HK-2 (cell line): ENCODE results near the gene LRRC56.
A peak's percentile ranks its signal among the peaks of the same experiment; 100 is the strongest.
"Not testable (repeated sequence)": the region's sequence is repeated elsewhere in the genome, so short reads cannot be mapped to it uniquely, and the experiment has no call there.

Source experiments
- DNase-seq: peaks from one replicate; pipeline ENCODE4 v3.0.0-alpha.2; 2018; ENCODE audit not compliant: unreplicated experiment

Gene LRRC56

DNA sequence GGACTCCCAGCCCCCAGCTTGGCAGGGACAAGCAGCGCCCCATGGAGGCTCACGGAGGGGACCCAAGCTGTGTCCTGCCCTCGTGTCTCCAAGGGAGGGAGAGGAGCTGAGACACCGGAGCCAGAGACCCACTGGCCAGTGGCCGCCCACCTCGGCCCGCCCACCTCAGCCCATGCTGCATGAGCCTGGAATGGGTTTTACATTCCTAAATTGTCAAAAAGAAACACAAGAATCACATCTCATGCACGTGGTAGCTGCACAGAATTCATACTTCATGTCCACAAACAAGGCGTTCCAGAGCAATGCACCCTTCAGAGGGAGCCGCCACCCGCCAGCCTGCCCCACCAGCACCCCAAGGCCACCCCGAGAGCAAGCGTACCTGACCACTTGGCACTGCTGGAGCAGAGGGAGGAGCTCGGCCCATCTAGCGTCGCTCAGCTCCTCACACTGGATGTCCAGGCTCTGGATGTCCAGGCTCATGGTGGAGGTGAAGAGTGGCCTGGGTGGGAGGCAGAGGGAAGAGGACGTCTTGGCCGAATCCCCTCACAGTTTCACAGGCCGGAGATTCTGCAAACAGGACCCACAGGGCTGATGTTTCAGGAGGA, 35.5 kb upstream of the LRRC56 start:
- DNase-seq = no peak

DNA sequence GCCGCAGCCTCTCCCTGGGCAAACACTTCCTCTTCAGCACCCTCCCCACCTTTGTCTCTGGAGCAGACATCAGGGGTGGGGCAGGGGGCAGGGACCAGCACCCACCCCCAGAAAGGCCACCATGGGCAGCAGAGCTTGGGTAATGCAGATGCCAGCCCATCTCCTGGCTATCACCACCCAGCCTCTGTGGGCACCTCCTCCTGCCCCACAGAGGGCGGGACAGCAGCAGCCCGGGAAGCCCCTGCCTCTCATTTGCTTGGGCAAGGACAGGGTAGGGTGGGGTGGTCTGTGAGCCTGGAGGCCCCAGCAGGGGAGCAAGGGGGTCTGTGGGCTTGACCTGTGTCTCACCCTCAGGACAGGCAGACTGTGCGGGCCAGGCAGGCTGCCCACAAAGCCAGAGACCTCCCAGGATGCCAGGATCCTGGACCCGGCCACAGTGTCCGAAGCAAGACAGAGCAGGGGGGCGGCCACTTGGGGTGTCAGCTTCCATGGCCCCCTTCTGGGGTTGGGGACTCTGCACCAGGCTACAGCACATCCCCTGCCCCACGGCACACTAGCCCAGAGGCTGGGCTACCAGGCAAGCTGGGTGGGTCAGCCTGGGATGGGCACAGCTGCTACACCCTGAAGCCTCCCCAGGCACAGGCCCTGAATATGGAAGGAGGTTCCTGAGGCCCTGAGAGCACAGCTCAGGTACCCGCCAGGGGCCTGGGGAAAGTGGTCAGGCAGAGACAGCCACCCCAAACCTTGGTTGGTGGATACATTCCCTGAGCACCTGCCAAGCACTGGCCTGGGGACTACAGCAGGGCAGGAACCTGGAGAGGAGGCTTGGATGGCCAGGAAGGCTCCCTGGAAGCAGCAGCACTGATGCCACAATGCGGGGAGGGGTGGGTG, 34.8 kb upstream of the LRRC56 start:
- no peak for DNase-seq

DNA sequence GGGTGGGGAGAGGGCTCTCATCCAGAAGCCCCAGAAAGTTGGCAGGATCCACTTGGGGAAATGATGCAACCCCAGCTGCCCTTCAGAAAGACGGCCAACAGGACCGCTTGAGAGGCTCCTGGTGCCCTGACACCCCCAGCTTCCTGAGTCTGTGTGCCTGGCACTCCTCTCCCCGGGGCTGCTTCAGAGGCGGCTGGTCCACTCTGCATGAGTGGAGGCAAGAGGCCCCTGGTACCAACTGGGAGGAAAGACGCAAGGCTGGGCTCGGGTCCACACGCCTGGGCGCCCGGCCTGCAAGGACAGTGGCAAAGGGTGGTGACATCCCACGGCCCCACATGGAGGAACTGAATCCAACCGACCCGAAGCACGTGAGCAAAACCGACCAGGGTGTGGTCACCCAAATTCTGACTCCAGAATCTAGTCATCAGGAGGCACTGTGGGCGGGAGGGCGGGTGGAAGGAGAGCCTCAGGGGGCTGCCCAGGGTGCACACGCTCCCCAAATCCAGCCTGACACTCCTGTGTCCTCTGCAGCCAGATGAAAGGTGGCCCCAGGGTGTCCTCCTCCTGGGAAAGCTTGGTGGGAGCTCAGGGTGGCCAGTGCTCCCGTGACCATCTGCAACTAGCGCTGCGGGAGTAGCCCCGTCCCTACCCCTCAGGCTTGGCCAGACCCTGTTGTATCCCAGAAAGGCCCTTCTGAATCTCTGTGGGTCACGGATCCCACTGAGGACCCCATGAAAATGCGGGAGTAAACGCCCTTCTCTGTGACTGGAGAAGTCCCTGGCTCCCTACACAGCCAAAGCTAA, 33.9 kb upstream of the LRRC56 start:
- no peak for DNase-seq

DNA sequence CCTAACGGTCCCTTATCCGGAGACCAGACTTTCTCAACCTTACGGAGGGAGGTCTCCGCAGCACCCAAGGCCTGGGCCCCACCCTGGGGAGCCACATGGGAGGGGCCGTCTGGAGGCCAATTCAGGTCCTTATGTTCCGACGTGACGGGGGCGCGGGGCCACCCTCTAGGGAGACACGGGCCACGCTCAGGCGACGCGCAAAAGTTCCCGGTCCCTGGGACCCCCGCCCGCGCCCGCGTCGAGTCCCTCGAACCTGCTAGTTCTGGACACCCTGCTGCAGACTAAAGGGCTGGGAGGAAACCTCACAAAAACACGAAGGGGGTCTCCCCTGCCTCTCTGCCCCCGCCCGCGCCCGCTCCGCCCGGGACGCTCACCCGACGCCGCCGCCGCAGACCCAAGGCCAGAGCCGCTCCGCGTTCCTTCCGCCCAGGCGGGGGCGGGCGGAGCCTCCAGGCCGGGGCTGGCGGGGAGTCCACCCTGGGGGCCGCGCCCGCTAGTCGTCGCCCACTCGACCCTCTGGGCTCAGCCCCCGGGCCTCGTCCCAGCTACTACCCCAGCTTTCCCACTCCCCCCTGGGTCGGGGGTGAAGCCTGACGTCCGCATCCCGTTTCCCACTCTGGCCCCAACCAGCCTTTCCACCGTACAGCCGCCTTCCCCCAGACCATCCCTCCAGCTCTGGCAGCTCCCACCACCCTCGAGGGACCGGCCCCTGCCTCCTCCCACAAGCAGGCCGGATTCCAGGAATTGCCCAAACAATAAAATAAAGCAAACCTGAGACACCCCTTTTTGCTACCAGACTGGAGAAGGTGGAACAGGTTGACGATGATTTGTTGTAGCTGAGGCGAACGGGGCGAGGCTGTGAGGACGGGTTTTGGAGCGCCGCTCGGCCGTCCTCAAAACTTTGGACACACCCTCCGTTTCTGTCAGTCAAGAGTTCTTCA, 33.0 kb upstream of the LRRC56 start:
- DNase-seq = no peak

DNA sequence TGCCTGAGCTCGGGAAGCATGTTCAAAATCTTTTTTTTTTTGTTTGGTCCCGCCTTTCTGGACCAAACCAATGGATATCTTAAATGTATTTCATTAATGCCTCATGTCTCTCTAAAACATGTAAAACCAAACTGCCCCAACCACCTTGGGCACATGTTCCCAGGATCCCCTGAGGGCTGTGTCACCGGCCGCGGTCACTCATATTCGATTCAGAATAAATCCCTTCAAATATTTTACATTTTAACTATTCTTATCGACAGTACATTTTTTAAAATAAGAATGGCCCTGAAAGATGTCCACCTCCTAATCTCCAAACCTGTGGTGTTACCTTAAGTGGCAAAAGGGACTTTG, 32.4 kb upstream of the LRRC56 start:
- DNase-seq = no peak

DNA sequence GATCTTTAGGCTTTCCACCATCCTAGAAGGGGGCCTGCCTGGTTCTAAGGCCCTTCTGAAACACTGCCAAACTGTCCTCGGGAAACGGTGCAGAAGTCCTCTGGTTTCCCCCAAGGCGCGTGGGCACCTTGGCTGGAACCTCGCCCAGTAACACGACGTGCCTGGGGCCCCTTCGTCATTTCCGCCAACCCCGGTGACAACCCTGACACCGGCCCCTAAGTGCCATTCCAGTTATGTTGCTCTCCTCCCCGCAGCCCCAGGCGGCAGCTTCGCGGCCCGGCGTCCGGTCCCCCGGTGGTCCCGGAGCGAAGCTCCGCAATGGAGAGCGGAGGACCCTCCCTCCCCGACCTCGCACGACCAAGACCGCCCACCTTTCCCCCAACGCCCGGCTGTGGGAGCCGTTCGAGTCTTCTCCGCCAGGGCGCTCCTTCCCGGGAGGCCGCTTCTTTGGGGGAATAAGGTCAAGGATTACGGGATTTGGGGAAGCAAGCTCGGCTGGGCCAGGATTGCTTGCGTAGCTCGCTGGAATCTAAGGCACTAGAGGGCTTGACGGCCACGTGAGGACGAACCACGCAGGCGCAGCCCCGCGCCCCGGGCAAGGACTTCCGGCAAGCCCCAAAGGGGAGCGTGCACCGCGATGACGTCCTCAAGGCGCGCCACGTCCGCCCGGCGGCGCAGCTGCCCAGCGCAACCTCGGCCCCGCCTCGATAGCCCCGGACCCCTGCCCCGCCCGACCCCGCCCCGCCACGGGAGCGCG, 30.9 kb upstream of the LRRC56 start:
- DNase-seq = peak; percentile 90

DNA sequence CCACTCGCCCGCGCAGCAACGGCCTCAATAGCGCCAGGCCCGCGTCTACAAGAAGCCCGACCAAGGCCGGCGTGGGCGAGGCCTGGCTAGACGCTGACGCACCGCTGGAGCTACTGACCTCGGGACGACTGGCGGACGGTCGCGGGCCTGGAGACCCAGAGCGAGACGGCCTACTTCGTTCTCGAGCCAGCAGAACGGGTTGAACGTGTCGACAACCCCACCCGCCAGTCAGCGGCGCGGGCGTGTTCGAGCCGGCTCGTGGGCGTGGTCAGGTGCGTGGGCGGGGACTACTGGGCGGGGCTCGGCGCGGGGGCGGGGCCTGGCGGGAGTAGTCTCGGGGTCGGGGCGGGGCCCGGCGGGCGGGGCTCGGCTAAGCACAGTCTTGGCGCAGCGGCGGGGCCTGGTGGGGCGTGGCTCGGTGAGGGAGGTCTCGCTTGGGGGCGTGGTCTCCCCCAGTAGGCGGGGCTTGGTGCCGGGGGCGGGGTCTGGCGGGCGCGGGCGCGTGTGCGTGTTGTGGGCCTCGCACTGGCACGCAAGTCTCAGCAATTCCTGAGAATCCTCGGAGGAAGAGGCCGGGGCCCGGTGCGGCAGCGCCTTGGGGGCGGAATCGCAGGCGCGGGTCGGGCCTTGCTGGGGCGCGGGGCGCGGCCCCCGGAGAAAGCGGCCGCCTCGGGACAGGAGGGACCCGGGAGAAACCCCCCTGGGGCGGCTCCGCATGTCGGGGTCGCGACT, 30.2 kb upstream of the LRRC56 start, which contains the start of gene RNH1:
TSS of gene RNH1 (minus strand) at position 248 of the 732 bp plus-strand sequence. CDS start 5,080 bp downstream, outside the sequence.
- DNase-seq = peak; percentile 98

DNA sequence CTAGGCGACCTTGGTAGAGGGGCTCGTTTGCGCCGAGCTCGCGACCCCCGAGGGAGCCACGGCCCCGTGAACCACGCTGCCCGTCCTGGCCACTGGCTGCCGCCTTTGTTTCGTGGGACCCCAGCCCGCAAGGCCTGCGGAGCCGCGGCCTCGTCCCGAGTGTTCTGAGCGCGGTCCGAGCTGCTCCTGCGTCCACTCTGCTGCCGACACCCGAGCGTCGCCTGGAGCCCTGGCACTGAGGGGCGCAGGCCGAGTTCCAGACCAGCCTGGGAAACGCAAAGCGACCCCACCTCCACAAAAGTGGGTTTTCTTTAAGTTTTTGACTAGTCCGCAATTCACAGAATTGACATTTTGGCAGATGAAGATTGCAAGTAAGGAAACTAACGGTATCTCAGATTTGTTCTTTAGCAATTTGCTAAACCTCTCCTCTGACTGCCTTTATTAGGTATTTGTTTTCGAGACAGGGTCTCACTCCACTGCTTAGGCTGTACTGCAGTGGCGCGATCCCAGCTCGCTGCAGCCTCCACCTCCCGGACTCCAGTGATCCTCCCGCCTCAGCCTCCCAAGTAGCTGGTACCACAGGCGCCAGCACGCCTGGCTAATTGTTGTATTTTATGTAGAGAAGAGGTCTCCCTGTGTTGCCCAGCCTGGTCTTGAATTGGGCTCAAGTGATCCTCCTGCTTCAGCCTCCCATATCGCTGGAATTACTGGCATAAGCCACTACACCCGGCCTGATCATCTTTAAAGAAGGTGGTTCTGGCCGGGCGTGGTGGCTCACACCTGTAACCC, 29.4 kb upstream of the LRRC56 start:
- DNase-seq = no peak

DNA sequence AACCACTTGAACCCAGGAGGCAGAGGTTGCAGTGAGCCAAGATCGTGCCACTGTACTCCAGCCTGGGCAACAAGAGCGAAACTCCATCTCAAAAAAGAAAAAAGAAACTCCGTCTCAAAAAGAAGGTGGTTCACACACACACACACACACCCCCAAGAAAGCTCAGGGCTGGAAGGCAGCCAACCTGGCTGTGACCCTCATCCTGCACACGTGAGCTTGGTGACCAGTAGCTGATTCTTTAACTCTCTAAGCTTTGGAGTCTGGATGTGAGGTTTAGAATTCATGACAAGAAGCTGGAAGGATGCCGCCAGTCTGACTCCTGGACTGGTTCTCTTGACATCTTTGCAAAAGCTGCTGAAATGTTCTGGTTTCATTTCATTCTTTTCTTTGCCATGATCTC, 28.4 kb upstream of the LRRC56 start:
- no peak for DNase-seq

DNA sequence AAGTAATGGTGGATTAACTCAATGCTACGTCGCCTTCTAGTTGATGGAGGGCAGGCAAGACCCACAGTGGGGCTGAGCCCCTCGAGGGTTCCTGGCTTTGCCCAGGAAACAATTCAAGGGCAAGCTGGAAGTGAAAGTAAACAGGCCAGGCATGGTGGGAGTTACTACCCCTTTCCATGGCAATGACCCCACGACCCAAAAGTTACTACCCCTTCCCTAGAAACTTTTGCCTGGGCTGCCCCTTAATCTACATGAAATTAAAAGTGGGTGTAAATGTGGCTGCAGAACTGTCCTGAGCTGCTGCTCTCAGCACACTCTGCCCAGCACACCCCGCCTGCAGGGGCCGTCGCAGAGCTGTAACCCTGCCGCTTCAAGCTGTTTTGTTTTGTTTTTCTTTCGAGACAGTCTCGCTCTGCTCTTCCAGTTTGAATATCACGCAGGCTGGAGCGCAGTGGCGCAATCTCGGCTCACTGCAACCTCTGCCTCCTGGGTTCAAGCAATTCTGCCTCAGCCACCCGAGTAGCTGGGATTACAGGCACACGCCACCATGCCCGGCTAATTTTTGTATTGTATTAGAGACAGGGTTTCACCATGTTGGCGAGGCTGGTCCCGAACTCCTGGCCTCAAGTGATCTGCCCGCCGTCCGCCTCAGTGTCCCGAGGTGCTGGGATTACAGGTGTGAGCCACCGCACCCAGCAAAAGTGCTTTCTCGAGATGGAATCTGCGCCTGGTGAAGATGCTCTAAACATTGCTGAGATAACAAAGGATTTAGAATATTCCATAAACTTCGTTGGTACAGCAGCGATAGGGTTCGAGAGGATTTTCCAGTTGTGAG, 24.3 kb upstream of the LRRC56 start:
- DNase-seq = no peak

DNA sequence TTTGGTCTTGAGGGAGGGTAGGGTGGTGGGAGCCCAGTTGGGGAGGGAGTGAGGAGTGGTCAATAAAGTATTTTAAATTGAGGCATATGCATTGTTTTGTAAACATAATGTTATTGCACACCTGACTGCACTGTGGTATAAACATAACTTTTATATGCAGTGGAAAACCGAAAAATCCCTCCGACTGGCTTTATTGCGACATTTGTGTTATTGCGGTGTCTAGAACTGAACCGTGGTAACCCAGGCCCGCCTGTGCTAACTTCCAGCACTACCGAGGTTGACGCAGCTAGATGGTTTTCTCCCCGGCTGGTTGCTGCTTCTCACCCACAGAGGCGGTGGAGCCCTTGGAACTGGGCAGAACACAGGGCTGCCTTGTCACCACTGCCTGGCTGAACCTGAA, 22.7 kb upstream of the LRRC56 start:
- DNase-seq = no peak

DNA sequence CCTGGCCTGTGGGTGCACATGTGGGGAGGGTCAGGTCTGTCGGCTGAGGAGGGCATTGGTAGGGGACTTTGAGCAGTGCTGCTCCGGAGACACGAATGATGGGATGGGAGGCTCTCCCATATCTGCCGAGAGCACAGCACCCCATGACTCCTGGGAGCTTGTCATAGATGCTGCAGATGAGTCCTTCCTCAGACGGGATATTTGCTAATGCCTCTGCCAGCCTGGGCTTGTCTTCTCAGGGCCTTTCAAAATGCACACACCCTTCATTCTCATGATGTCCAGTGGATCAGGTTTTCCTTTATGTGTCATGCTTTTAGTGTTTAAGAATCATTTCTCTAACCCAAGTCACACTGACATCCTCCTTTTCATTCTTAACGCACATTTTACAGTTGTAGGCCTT, 22.2 kb upstream of the LRRC56 start:
- no peak for DNase-seq

DNA sequence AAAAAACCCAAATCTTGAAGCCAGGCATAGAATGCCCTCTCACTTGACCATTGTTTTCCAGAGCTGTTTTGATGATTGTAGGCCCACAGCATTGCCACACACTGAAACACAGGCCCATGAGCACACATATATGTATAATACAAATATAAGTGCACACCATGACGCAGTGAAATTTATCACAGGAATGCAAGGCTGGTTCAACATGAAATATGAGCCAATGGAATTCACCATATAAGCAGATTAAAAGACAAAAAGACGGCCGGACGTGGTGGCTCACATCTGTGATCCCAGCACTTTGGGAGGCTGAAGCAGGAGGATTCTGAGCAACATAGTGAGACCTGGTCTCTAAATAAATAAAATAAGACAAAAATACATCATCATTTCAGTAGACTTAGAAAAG, 20.9 kb upstream of the LRRC56 start:
- no peak for DNase-seq

DNA sequence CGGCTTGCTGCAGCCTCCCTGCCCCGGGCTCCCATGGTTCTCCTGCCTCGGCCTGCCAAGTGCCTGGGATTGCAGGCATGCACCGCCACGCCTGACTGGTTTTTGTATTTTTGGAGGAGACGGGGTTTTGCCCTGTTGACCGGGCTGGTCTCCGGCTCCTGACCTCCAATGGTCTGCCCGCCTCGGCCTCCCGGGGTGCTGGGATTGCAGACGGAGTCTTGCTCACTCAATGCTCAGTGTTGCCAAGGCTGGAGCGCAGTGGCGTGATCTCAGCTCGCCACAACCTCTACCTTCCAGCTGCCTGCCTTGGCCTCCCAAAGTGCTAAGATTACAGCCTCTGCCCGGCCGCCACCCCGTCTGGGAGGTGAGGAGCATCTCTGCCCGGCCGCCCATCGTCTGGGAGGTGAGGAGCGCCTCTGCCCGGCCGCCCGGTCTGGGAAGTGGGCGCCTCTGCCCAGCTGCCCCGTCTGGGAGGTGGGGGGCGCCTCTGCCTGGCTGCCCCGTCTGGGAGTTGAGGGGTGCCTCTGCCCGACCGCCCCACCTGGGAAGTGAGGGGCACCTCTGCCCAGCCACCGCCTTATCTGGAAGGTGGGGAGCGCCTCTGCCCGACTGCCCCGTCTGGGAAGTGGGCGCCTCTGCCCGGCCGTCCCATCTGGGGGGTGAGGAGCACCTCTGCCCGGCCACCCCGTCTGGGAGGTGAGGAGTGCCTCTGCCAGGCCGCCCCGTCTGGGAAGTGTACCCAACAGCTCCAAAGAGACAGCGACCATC, 20.2 kb upstream of the LRRC56 start:
- not testable (repeated sequence) for DNase-seq

DNA sequence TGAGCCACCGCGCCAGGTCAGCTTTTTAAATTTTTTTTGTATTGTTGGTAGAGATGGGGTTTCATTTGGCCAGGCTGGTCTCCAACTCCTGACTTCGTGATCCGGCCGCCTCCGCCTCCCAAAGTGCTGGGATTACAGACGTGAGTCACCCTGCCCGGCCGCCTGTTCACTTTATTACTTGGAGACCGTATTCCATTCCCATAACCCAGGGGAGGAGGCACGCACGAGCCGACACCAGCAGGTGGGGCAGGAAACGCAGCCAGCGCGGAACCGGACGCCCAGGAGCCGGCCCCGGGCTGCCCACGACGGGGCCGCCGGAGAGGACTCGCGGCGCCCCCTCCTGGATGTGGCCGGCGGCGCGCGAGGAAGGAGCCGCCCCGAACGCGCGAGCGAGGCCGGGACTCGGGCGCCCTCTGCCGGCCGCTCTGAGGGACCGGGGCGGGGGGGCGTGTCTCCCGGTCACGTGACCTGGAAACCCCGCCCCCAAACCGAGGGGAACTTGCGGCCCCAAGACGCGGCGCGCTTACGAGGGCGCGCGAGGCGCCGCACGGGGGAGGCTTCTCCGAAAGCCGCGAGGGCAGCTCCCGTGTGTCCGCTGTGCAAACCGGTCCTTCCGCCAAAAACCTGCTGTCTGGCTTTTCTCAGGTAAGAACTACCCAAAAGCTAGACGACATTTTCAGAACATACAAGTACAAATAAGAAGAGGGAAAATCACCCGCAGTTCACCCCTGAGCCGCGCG, 18.7 kb upstream of the LRRC56 start:
- no peak for DNase-seq

DNA sequence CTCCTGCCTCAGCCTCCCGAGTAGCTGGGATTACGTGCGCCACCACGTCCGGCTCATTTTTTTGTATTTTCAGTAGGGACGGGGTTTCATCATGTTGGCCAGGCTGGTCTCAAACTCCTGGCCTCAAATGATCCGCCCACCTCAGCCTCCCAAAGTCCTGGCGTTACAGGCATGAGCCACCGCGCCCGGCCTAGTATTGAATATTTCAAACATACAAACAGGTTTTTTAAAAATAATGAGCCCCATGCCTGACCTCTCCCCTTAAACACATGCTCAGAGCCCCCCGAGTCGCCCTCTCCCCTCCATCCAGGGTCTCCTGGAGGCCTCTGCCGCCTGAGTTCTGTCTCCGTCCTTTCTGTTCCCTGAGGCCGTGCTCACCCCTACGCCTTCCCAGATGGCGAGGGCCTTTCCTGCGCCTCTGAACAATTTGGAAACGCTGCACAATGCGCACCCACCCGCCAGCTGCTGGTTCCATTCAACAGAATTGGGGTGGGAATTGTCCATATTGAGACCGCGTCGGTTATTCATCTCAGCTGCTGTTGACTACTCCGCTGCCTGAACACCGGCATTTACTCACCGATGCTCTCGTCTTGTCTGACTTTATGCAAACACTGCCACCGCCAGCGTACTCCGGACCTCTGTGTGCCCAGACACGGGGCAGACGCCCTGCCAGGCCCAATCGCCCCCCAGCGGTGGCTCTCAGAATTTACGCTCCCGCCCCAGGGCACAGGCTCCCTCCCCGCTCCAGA, 16.7 kb upstream of the LRRC56 start:
- no peak for DNase-seq
